ENCODE measurements around the gene CD8A.
"Not testable (repeated sequence)": the region's sequence is repeated elsewhere in the genome, so short reads cannot be mapped to it uniquely, and the experiment has no call there.

Gene CD8A

DNA sequence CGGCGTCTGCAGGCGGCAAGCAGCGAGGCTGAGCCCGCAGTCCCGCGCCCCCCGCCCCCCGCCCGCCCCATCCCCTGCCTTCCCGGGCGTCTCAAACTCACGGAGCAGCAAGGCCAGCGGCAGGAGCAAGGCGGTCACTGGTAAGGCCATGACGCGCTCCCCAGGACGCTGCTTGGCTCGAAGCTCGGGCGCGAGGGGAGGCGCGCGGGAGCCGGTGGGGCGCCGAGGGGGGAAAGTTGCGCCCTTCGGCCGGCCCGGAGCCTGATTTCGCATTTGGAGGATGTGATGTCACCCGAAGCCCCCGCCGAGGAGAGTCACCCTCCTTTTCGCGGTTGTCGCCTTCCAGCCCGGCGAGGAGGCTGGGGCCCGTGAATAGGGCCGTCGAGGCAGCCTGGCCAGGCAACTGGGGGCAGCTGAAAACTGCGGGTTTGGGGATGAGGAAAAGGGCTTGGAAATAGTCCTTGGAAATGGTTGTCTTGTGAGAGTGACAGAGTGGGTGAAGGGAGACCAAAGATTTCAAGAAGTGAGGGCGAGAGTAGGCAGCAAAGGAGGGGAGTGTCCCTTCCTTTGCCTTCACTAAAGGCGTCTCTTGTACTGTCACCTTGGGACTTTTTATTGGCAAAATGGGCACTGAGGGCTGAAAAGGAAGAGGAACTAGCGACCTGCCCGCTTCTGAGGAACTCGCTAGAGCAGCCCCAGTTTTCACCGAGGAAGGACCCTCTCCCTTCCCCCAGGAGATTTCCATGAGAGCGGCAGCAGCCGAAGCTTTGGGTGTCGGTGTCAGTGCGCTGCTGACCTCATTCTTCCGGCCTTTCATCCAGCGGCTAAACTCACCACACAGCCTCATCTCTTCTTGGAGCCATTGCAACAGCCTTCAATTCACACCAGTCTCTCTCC, at the start of gene CD8A:
Gene CD8A (minus strand): TSS at position 238 of the 897 bp plus-strand sequence. CDS start 88 bp downstream, at position 150.
- Histone ChIP-seq H3K79me2 (ENCODE audit: control insufficient read depth, insufficient read depth, low read length, unreplicated experiment) (no peaks in the 10 kb centered on the region), H2AFZ (ENCODE audit: low read length, unreplicated experiment) (no peak within 1 kb of the TSS), H3K36me3 (ENCODE audit: insufficient read depth, low read length) (no peaks in the 10 kb centered on the region), H3K27me3 (ENCODE audit: insufficient read depth, low read length) (peaks cover 82% of the 10 kb centered on the region), H3K4me1 (ENCODE audit: control insufficient read depth, insufficient read depth, low read length, unreplicated experiment) (peaks cover 12% of the 10 kb centered on the region), H3K4me3 (ENCODE audit: low read depth, low read length) (0 out of 2 replicates have a peak within 1 kb of the TSS, but pooled peaks have one; percentile 24), H3K27ac (ENCODE audit: low read depth, low read length) (no peak within 1 kb of the TSS)

DNA sequence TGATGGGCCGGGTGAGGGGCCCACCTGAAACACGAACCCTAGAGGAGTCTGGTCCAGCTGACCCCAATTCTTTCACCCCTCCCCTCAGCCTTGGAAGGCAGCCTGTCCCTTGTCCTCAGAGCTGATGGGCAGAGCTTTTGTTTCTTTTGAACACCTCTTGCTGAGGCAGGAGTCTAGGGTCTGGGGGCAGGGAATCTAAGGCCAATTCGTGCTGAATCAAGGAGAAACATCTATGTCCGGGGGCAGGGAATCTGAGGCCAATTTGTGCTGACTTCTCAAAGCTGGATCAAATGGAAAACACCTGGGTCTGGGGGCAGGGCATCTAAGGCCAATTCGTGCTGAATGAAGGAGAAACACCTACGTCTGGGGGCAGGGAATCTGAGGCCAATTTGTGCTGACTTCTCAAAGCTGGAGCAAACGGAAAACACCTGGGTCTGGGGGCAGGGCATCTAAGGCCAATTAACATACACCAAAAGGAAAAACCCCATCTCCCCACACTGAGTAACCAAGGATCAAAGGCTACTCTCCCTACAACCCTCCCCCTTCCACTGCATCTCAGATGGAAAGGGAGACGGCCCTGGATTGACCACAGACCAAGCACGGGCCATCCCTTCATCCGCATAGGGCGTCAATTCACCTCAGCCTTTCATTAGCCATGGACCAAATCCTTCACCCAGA, 49.3 kb upstream of the CD8A start:
- H3K27ac ChIP-seq (ENCODE audit: low read depth, low read length); H3K4me1 ChIP-seq (ENCODE audit: control insufficient read depth, insufficient read depth, low read length, unreplicated experiment); H3K79me2 ChIP-seq (ENCODE audit: control insufficient read depth, insufficient read depth, low read length, unreplicated experiment); H3K36me3 ChIP-seq (ENCODE audit: insufficient read depth, low read length); H2AFZ ChIP-seq (ENCODE audit: low read length, unreplicated experiment); H3K4me3 ChIP-seq (ENCODE audit: low read depth, low read length); H3K27me3 ChIP-seq (ENCODE audit: insufficient read depth, low read length): not testable (repeated sequence)

DNA sequence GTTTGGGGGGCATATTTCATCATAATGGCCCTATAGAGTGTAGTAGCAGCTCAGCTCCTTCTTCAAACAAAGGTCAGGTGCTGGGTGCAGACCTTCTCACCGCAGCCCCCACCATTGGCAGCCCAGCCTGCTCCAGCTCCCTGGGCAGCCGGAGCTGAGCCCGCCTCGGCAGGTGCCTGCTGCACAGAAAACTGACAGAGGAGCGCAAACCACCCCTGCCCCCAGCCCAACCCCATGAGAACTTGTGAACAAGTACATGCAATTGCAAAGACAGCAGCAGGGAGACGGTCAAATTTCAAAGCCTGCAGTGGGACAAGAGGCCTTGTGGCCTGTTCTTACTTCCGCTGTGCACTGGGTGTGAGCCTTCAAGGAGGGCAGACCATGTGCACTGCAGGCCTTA, 48.7 kb upstream of the CD8A start:
- H3K27ac ChIP-seq (ENCODE audit: low read depth, low read length); H2AFZ ChIP-seq (ENCODE audit: low read length, unreplicated experiment); H3K4me1 ChIP-seq (ENCODE audit: control insufficient read depth, insufficient read depth, low read length, unreplicated experiment); H3K79me2 ChIP-seq (ENCODE audit: control insufficient read depth, insufficient read depth, low read length, unreplicated experiment); H3K27me3 ChIP-seq (ENCODE audit: insufficient read depth, low read length); H3K4me3 ChIP-seq (ENCODE audit: low read depth, low read length); H3K36me3 ChIP-seq (ENCODE audit: insufficient read depth, low read length): not testable (repeated sequence)

DNA sequence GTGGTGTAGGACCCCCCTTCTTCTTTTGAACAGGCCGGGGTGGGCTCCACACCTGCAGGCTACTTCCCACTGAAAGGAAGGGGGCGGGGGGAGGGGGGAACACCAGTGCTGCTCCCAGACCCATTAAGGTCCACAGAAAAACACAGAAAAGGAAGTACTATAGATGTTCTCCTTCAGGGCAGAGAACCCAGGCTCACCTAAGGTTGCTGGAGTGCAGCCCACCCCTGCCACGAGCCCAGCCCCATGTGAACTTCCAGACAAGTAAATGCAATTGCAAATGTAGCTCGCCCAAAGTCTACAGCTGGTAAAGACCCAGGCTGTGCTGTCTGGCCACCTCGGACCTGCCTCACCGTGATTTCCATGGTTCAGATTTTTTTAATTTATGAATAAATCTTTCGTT, 47.0 kb upstream of the CD8A start:
- H3K27me3 ChIP-seq (ENCODE audit: insufficient read depth, low read length); H3K36me3 ChIP-seq (ENCODE audit: insufficient read depth, low read length); H3K4me1 ChIP-seq (ENCODE audit: control insufficient read depth, insufficient read depth, low read length, unreplicated experiment); H3K79me2 ChIP-seq (ENCODE audit: control insufficient read depth, insufficient read depth, low read length, unreplicated experiment); H3K27ac ChIP-seq (ENCODE audit: low read depth, low read length); H3K4me3 ChIP-seq (ENCODE audit: low read depth, low read length); H2AFZ ChIP-seq (ENCODE audit: low read length, unreplicated experiment): not testable (repeated sequence)

DNA sequence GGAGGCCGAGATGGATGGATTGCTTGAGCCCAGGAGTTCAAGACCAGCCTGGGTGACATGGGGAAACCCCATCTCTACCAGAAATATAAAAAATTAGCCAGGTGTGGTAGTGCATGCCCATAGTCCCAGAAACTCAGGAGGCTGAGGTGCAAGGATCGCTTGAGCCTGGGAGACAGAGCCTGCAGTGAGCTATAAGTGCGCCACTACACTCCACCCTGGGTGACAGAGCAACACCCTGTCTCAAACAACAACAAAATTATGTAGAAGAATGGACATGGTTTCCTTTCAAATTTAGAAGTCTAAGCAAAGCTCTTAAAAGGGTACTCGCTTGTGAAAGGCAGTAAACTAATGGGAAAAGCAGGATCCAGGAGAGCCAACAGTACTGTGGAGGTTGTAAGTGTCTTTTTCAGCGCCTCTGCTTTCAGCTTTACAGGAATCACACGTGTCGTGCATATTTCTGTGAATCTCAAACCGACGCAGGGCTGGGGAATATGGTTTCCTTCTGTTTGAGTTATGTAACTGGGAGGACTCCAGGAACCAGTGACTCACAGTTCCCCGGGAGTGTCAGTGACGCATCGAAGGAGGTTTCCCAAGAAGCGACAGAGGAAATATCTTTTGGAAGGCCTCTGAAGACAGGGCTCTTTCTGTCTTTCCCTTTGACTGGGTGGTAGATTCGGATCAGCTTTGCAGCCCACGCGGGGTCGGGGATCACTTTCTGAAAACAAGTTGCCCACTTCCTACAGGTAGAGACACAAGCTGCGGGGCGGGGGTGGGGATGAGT, 46.4 kb upstream of the CD8A start:
- not testable (repeated sequence) for H2AFZ ChIP-seq (ENCODE audit: low read length, unreplicated experiment); H3K27me3 ChIP-seq (ENCODE audit: insufficient read depth, low read length); H3K27ac ChIP-seq (ENCODE audit: low read depth, low read length); H3K4me1 ChIP-seq (ENCODE audit: control insufficient read depth, insufficient read depth, low read length, unreplicated experiment); H3K36me3 ChIP-seq (ENCODE audit: insufficient read depth, low read length); H3K79me2 ChIP-seq (ENCODE audit: control insufficient read depth, insufficient read depth, low read length, unreplicated experiment)
- peak overlapping the region; percentile 67 for H3K4me3 ChIP-seq (ENCODE audit: low read depth, low read length)

DNA sequence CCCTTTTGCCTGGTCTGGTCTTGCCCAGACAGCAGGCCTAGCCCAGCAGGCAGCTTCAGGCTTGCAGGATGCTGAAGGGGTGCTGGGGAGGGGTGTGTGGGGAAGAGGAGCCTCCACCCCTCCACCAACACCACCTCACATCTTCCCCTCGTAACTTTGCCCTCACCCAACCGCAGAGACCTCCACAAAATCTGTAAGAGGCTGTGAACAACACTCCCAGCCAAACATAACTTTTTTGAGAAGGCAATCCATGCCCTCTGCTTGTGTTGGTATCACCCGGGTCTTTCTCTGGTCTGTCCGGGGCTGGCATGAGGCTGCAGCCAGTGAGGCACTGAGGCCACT, 44.8 kb upstream of the CD8A start:
- H2AFZ ChIP-seq (ENCODE audit: low read length, unreplicated experiment); H3K79me2 ChIP-seq (ENCODE audit: control insufficient read depth, insufficient read depth, low read length, unreplicated experiment); H3K27me3 ChIP-seq (ENCODE audit: insufficient read depth, low read length); H3K4me1 ChIP-seq (ENCODE audit: control insufficient read depth, insufficient read depth, low read length, unreplicated experiment); H3K4me3 ChIP-seq (ENCODE audit: low read depth, low read length); H3K27ac ChIP-seq (ENCODE audit: low read depth, low read length); H3K36me3 ChIP-seq (ENCODE audit: insufficient read depth, low read length): not testable (repeated sequence)

DNA sequence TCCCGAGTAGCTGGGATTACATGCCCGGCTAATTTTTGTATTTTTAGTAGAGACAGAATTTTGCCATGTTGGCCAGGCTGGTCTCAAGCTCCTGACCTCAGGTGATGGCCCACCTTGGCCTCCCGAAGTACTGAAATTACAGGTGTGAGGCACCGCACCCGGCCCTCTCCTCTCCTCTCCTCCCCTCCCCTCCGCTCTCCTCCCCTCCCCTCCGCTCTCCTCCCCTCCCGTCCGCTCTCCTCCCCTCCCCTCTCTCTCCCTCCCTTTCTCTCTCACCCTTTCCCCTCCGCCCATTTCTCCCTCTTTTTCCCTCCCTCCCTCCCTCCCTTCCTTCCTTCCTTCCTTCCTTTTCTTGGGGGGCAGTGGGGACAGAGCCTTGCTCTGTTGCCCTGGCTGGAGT, 42.6 kb upstream of the CD8A start:
- Histone ChIP-seq H3K4me1 (ENCODE audit: control insufficient read depth, insufficient read depth, low read length, unreplicated experiment) (peaks cover 3% of the 10 kb centered on the region), H3K4me3 (ENCODE audit: low read depth, low read length) (no peak overlapping the region), H3K36me3 (ENCODE audit: insufficient read depth, low read length) (no peaks in the 10 kb centered on the region), H3K27ac (ENCODE audit: low read depth, low read length) (no peak overlapping the region), H2AFZ (ENCODE audit: low read length, unreplicated experiment) (no peak overlapping the region), H3K27me3 (ENCODE audit: insufficient read depth, low read length) (no peaks in the 10 kb centered on the region), H3K79me2 (ENCODE audit: control insufficient read depth, insufficient read depth, low read length, unreplicated experiment) (no peaks in the 10 kb centered on the region)

DNA sequence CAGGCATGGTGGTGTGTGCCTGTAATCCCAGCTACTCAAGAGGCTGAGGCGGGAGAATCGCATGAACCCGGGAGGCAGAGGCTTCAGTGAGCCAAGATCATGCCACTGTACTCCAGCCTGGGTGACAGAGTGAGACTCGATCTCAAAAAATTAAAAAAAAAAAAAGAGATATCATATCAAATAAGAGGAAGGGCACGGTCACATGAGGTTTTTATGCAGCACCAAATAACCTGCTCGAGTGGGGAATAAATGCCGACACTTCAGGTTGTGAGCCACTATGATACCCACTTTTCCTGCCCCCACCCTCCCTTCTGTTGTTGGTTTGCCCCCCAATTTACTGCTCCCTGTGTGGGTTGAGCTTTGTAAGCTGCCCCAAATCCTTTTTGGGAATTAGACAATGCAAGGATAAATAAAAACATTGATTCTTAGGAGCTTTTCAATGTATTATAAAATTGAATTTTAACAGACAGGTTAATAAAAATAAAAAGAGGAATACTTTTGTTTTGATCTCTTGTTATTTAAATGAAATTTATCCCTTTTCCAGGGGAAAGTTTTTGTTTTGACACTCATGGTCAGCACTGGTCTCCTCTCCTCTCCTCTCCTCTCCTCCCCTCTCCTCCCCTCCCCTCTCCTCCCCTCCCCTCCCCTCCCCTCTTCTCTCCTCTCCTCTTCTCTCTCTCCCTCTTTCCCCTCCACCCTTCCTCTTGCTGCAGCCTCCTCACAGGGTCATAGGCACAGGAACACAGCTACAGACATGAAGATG, 41.8 kb upstream of the CD8A start:
- H3K27ac ChIP-seq (ENCODE audit: low read depth, low read length), result no peak overlapping the region
- no peak overlapping the region for H3K4me3 ChIP-seq (ENCODE audit: low read depth, low read length)
- H2AFZ ChIP-seq (ENCODE audit: low read length, unreplicated experiment), result no peak overlapping the region
- H3K27me3 ChIP-seq (ENCODE audit: insufficient read depth, low read length), result no peaks in the 10 kb centered on the region
- no peaks in the 10 kb centered on the region for H3K79me2 ChIP-seq (ENCODE audit: control insufficient read depth, insufficient read depth, low read length, unreplicated experiment)
- no peaks in the 10 kb centered on the region for H3K36me3 ChIP-seq (ENCODE audit: insufficient read depth, low read length)
- peaks cover 3% of the 10 kb centered on the region for H3K4me1 ChIP-seq (ENCODE audit: control insufficient read depth, insufficient read depth, low read length, unreplicated experiment)

DNA sequence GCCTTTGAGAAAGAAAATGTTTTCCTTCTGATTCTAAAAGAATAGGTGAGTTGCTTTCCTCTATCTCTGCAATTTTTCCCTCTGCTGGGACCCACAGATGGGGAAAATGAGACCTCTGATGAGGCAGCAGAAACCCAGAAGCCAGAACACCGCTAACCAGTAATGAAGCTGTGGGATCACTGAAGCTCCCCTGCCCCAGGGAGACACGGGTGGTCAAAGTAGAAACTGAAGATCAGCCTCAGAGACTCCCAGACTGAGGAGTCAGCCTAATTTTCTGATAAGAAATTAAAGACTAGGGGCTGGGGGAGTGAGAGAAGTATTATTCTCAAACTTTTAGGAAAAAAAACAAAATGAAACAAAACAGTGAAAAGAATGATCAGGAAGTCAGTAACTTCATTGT, 40.8 kb upstream of the CD8A start:
- Histone ChIP-seq H3K27ac (ENCODE audit: low read depth, low read length) (no peak overlapping the region), H3K4me1 (ENCODE audit: control insufficient read depth, insufficient read depth, low read length, unreplicated experiment) (peaks cover 3% of the 10 kb centered on the region), H3K4me3 (ENCODE audit: low read depth, low read length) (peak overlapping the region; percentile 53), H2AFZ (ENCODE audit: low read length, unreplicated experiment) (peak overlapping the region; percentile 80), H3K79me2 (ENCODE audit: control insufficient read depth, insufficient read depth, low read length, unreplicated experiment) (no peaks in the 10 kb centered on the region), H3K36me3 (ENCODE audit: insufficient read depth, low read length) (no peaks in the 10 kb centered on the region), H3K27me3 (ENCODE audit: insufficient read depth, low read length) (no peaks in the 10 kb centered on the region)

DNA sequence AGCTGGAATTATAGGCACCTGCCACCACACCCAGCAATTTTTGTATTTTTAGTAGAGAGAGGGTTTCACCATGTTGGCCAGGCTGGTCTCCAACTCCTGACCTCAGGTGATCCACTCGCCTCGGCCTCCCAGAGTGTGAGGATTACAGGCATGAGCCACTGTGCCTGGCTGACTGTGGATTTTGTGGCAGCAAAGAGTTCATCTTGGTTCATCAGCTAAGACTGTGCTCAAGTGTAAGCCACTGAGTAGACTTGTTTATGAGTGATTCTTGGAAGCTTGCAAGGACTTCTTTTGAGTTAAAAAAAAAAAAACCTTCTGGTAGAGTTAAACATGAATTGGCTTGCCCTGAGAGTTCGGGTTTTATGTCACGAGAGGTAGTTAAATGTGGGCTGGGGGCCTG, 36.2 kb upstream of the CD8A start:
- Histone ChIP-seq H3K27me3 (ENCODE audit: insufficient read depth, low read length) (0 out of 2 replicates have a peak, but pooled peaks cover 10% of the 10 kb centered on the region), H2AFZ (ENCODE audit: low read length, unreplicated experiment) (no peak overlapping the region), H3K36me3 (ENCODE audit: insufficient read depth, low read length) (no peaks in the 10 kb centered on the region), H3K79me2 (ENCODE audit: control insufficient read depth, insufficient read depth, low read length, unreplicated experiment) (no peaks in the 10 kb centered on the region), H3K4me1 (ENCODE audit: control insufficient read depth, insufficient read depth, low read length, unreplicated experiment) (peaks cover 3% of the 10 kb centered on the region), H3K27ac (ENCODE audit: low read depth, low read length) (no peak overlapping the region), H3K4me3 (ENCODE audit: low read depth, low read length) (no peak overlapping the region)
